Activated naive CD4-positive, alpha-beta T cell treated with anti-CD3 and anti-CD28 coated beads for 36 hours (primary cell): ENCODE data around the gene C6orf118. TPM values are rescaled to one million over a fixed set of nuclear protein-coding genes. Genes with fewer than 3 reads are reported as not detected.

ENCODE experiments used
- CTCF ChIA-PET: fragments of 350-600 bp; sonication (Branson Sonifier 250); formaldehyde crosslinking; loops from one replicate; lab custom pipeline; 2021; ENCODE audit warnings: antibody characterized with exemption; lab: Charles Lee
- DNase-seq: peaks from one replicate; pipeline ENCODE4 v3.0.0-alpha.2; 2020
- H3K27ac Mint-ChIP-seq: one replicate; pipeline ENCODE4 v1.8.0; 2021; ENCODE audit warnings: mild to moderate bottlenecking, mixed read lengths
- H3K27me3 Mint-ChIP-seq: one replicate; pipeline ENCODE4 v1.8.0; 2021; ENCODE audit warnings: low read depth, mixed read lengths
- H3K36me3 Mint-ChIP-seq: one replicate; pipeline ENCODE4 v1.8.0; 2021; ENCODE audit warnings: low read depth, mixed read lengths
- H3K4me1 Mint-ChIP-seq: one replicate; pipeline ENCODE4 v1.8.0; 2021; ENCODE audit warnings: low read depth, mixed read lengths
- H3K4me3 Mint-ChIP-seq: one replicate; pipeline ENCODE4 v1.8.0; 2021; ENCODE audit warnings: mild to moderate bottlenecking, moderate library complexity, mixed read lengths
- H3K9me3 Mint-ChIP-seq: one replicate; pipeline ENCODE4 v1.8.0; 2021; ENCODE audit warnings: mixed read lengths
- intact Hi-C: fragments of 100-400 bp; cut with micrococcal nuclease; formaldehyde crosslinking; loops from one replicate; pipeline ENCODE4 v1.15.1; 2023
- total RNA-seq, 2 experiments: library from RNA; stranded (reverse); gene quantifications; one replicate each; pipeline ENCODE4 v1.2.3, GENCODE V29; 2021

The C6orf118 gene
- total RNA-seq, result not detected

DNA sequence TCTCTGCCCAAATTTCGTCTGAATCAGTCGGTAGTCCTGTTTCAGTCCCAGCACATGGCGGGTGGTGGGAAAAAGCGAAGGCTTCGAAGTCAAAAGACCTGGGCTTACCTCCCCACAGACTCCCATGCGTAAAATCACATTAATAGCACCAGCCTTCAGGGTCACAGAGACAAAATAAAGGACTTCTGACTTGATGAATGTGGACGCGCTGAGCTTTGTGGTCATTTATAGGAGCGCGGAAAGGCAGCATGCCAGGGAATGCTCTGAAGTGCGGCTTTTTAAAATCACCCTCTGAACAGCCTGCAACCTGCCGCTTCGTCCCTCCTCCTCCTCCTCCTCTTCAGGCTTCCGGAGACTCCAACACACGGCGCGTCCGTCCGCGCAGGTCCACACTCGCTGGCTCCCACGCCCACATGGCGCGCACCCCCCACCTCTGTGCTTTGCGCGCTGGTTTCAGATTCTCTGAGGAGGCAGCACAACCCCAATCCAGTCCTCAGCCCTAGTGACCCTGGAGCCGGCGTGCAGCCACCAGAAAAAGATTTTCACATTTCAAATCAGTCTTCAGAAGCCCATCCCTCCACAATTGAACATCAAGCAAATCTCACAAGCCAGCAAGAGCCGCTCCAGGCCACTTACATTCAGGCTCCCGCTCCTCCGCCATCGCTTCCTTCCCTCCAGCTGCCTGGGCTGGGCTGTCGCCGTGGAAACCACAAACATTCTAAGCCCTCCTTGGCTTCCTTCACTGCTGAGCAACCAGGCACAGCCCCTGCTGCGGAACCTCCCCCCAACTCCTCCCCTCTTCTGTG, at the start of gene C6orf118:
Gene C6orf118, minus strand, starts transcription at position 680 of the 806 bp plus-strand sequence. Its CDS starts 19 bp downstream, at position 661.
- intact Hi-C loops, result no loop called here
- H3K27ac Mint-ChIP-seq, result no peak within 1 kb of the TSS
- H3K9me3 Mint-ChIP-seq, result no peaks in the 10 kb centered on the region
- H3K36me3 Mint-ChIP-seq, result no peaks in the 10 kb centered on the region
- CTCF ChIA-PET, result no interaction called here
- no peak within 1 kb of the TSS for H3K4me3 Mint-ChIP-seq
- no peak for DNase-seq
- H3K27me3 Mint-ChIP-seq, result peaks cover 9% of the 10 kb centered on the region
- H3K4me1 Mint-ChIP-seq, result peaks cover 10% of the 10 kb centered on the region

GRCh38 chr6:165345700-165346099, 36.3 kb upstream of the C6orf118 start:
- intact Hi-C loops, result no loop called here
- peaks cover 10% of the 10 kb centered on the region for H3K9me3 Mint-ChIP-seq
- DNase-seq, result no peak
- no peaks in the 10 kb centered on the region for H3K36me3 Mint-ChIP-seq
- no peaks in the 10 kb centered on the region for H3K27me3 Mint-ChIP-seq
- CTCF ChIA-PET, result no interaction called here
- no peak overlapping the region for H3K27ac Mint-ChIP-seq
- H3K4me1 Mint-ChIP-seq, result no peaks in the 10 kb centered on the region
- H3K4me3 Mint-ChIP-seq, result no peak overlapping the region

- no peaks in the 10 kb centered on the region for H3K9me3 Mint-ChIP-seq
- H3K27ac Mint-ChIP-seq, result no peak overlapping the region
- DNase-seq, result no peak
- intact Hi-C loops, result no loop called here
- CTCF ChIA-PET, result no interaction called here
- H3K4me1 Mint-ChIP-seq, result no peaks in the 10 kb centered on the region
- no peaks in the 10 kb centered on the region for H3K36me3 Mint-ChIP-seq
- H3K4me3 Mint-ChIP-seq, result no peak overlapping the region
- no peaks in the 10 kb centered on the region for H3K27me3 Mint-ChIP-seq
Observed at GRCh38 chr6:165340532-165340931, 31.1 kb upstream of the C6orf118 start.

GRCh38 chr6:165325609-165326008, 16.2 kb upstream of the C6orf118 start:
- CTCF ChIA-PET, result no interaction called here
- no peak for DNase-seq
- intact Hi-C loops, result no loop called here
- no peak overlapping the region for H3K27ac Mint-ChIP-seq
- H3K4me1 Mint-ChIP-seq, result no peaks in the 10 kb centered on the region
- H3K9me3 Mint-ChIP-seq, result peaks cover 19% of the 10 kb centered on the region
- H3K36me3 Mint-ChIP-seq, result no peaks in the 10 kb centered on the region
- H3K4me3 Mint-ChIP-seq, result no peak overlapping the region
- H3K27me3 Mint-ChIP-seq, result no peaks in the 10 kb centered on the region

DNA sequence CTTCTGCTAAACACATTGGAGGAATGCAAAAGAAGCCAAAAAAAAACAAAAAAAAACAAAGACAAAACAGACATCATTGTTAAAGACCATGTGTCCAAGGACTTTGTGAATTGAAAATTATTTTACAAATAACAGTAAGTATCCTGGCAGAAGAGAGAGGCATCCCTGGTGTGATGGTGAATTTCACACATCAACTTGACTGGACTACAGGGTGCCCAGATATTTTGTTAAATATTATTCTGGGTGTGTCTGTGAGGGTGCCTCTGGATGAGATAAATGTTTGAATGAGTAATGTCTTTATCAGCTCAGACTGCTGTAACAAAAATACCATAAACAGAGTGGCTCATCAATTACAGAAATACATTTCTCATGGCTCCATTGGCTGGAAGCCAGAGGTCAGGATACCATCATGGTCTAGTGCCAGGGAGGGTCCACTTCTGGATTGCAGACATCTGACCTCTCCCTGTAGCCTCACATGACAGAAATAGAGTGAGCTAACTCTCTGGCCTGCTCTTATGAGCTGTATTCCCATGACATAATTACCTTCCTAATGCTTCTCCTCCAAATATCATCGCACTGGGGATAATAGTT, 12.2 kb upstream of the C6orf118 start:
- H3K4me1 Mint-ChIP-seq, result no peaks in the 10 kb centered on the region
- H3K4me3 Mint-ChIP-seq, result no peak overlapping the region
- intact Hi-C loops, result no loop called here
- CTCF ChIA-PET, result no interaction called here
- H3K27ac Mint-ChIP-seq, result no peak overlapping the region
- H3K36me3 Mint-ChIP-seq, result no peaks in the 10 kb centered on the region
- DNase-seq, result no peak
- H3K9me3 Mint-ChIP-seq, result peaks cover 19% of the 10 kb centered on the region
- no peaks in the 10 kb centered on the region for H3K27me3 Mint-ChIP-seq

GRCh38 chr6:165321150-165321549, 11.7 kb upstream of the C6orf118 start:
- no peaks in the 10 kb centered on the region for H3K36me3 Mint-ChIP-seq
- intact Hi-C loops, result no loop called here

DNA sequence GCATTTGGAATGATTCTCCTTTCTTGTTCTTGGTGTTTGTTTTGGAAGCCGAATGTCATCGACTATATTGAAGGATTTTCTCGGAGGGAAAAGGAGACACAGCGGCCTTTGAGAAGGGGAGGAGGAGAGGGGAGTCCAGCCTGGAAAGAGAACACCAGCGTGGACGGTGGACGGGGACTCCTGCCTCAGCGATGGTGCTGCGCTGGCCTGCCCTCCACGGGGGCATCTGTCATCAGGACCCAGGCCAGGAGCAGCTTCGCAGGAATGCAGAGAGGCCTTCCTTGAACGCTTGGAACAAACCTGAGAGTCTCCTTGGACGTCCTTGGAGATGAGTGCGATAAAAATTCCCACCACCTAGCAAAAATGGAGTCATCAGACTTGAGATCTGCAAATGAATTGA, 8.3 kb upstream of the C6orf118 start:
- H3K27me3 Mint-ChIP-seq, result no peaks in the 10 kb centered on the region
- H3K36me3 Mint-ChIP-seq, result no peaks in the 10 kb centered on the region
- CTCF ChIA-PET, result no interaction called here

More at GRCh38 chr6:165321150-165321549, 11.7 kb upstream of the C6orf118 start:
- DNase-seq, result no peak
- Mint-ChIP-seq H3K4me3 (no peak overlapping the region), H3K27me3 (no peaks in the 10 kb centered on the region), H3K9me3 (peaks cover 19% of the 10 kb centered on the region), H3K27ac (no peak overlapping the region), H3K4me1 (no peaks in the 10 kb centered on the region)
- CTCF ChIA-PET, result no interaction called here

GRCh38 chr6:165306955-165307354, 2.5 kb downstream of the C6orf118 start:
- CTCF ChIA-PET, result no interaction called here
- Mint-ChIP-seq H3K4me1 (peaks cover 10% of the 10 kb centered on the region), H3K9me3 (no peaks in the 10 kb centered on the region), H3K4me3 (no peak overlapping the region), H3K27ac (no peak overlapping the region), H3K36me3 (no peaks in the 10 kb centered on the region), H3K27me3 (peaks cover 9% of the 10 kb centered on the region)
- intact Hi-C loops, result no loop called here
- DNase-seq, result no peak

More for the DNA sequence above, 8.3 kb upstream of the C6orf118 start:
- intact Hi-C loops, result no loop called here
- H3K9me3 Mint-ChIP-seq, result peaks cover 13% of the 10 kb centered on the region
- H3K4me3 Mint-ChIP-seq, result no peak overlapping the region
- no peak overlapping the region for H3K27ac Mint-ChIP-seq
- H3K4me1 Mint-ChIP-seq, result no peaks in the 10 kb centered on the region
- DNase-seq, result no peak

- Mint-ChIP-seq H3K4me3 (no peak overlapping the region), H3K27me3 (no peaks in the 10 kb centered on the region), H3K36me3 (no peaks in the 10 kb centered on the region)
Observed at GRCh38 chr6:165301372-165302246, 7.8 kb downstream of the C6orf118 start.

DNA sequence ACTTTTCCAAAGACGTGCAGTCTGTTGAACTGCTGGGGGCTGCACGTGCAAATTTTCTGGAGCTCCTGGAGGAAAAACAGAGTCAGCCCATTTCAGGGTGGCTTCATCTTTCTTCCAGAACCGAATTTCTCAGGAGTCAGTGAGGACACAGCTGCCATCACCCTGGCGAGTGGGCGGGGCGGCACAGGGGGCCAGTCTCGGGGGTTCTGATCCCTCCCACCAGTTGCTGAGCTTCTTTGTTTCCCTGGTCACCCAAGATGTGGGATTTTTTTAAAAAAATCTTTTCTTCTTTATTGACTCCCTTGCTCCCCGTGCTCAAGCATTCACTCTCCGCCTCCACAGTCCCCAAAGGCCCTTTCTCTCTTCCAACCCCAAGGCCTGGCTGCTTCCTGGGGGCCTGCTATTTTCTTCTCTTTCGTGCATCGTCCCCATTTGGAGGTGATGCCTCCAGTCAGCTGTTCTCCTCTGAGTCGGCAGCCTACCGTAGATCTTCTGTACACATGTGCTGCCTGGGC, 8.9 kb downstream of the C6orf118 start:
- Mint-ChIP-seq H3K9me3 (no peaks in the 10 kb centered on the region), H3K4me1 (no peaks in the 10 kb centered on the region), H3K27ac (no peak overlapping the region), H3K27me3 (no peaks in the 10 kb centered on the region), H3K36me3 (no peaks in the 10 kb centered on the region), H3K4me3 (no peak overlapping the region)
- intact Hi-C loops, result no loop called here
- CTCF ChIA-PET, result no interaction called here
- no peak for DNase-seq

More at GRCh38 chr6:165301372-165302246, 7.8 kb downstream of the C6orf118 start:
- Mint-ChIP-seq H3K9me3 (no peaks in the 10 kb centered on the region), H3K27ac (no peak overlapping the region), H3K4me1 (no peaks in the 10 kb centered on the region)
- CTCF ChIA-PET, result no interaction called here
- DNase-seq, result no peak
- intact Hi-C loops, result no loop called here

GRCh38 chr6:165298875-165299274, 10.5 kb downstream of the C6orf118 start:
- Mint-ChIP-seq H3K4me1 (no peaks in the 10 kb centered on the region), H3K27me3 (no peaks in the 10 kb centered on the region), H3K9me3 (no peaks in the 10 kb centered on the region), H3K4me3 (no peak overlapping the region), H3K27ac (no peak overlapping the region), H3K36me3 (no peaks in the 10 kb centered on the region)
- CTCF ChIA-PET, result no interaction called here
- DNase-seq, result no peak
- intact Hi-C loops, result no loop called here

- Mint-ChIP-seq H3K4me3 (no peak overlapping the region), H3K36me3 (no peaks in the 10 kb centered on the region), H3K27ac (no peak overlapping the region), H3K27me3 (no peaks in the 10 kb centered on the region), H3K4me1 (no peaks in the 10 kb centered on the region), H3K9me3 (no peaks in the 10 kb centered on the region)
- CTCF ChIA-PET, result no interaction called here
- intact Hi-C loops, result no loop called here
- no peak for DNase-seq
Observed at GRCh38 chr6:165298402-165298801, 11.0 kb downstream of the C6orf118 start.
